NT2/D1 (cell line): ENCODE results near the gene LZTR1.

Experiments used
- DNase-seq: peaks from one replicate; pipeline ENCODE4 v3.0.0-alpha.2; 2011; ENCODE audit warnings: low read depth, low spot score
- H3K27me3 ChIP-seq: 2 replicates; pipeline ENCODE4 v1.6.0; 2011; ENCODE audit warnings: mild to moderate bottlenecking; ENCODE audit not compliant: insufficient read length, insufficient read depth
- H3K36me3 ChIP-seq: 2 replicates; pipeline ENCODE4 v1.6.1; 2011; ENCODE audit warnings: mild to moderate bottlenecking, low read length, mixed read lengths; ENCODE audit not compliant: insufficient read depth, insufficient read length
- H3K4me1 ChIP-seq: 2 replicates; pipeline ENCODE4 v1.5.1; 2011; ENCODE audit not compliant: insufficient read depth, insufficient read length
- H3K4me3 ChIP-seq: 2 replicates; pipeline ENCODE4 v1.5.1; 2011; ENCODE audit warnings: low read depth; ENCODE audit not compliant: insufficient read length
- H3K9ac ChIP-seq: 2 replicates; pipeline ENCODE4 v1.6.0; 2011; ENCODE audit warnings: low read depth; ENCODE audit not compliant: insufficient read length
- H3K9me3 ChIP-seq: 2 replicates; pipeline ENCODE4 v1.5.1; 2011; ENCODE audit warnings: mild to moderate bottlenecking, low read length; ENCODE audit not compliant: insufficient read depth
- SUZ12 ChIP-seq: IDR thresholded peaks from 2 replicates; pipeline ENCODE4 v1.6.1; 2011; ENCODE audit not compliant: insufficient read length, insufficient read depth; ENCODE audit errors: extremely low read depth
- YY1 ChIP-seq: IDR thresholded peaks from 2 replicates; pipeline ENCODE4 v1.6.1; 2011; ENCODE audit not compliant: insufficient read length, insufficient read depth
- ZNF274 ChIP-seq: IDR thresholded peaks from 2 replicates; pipeline ENCODE4 v1.6.1; 2011; ENCODE audit warnings: mild to moderate bottlenecking, low read depth, low read length

Gene LZTR1

GRCh38 chr22:20976291-20976877 is 5.7 kb upstream of the LZTR1 start:
- H3K27me3 ChIP-seq: peaks cover 12% of the 10 kb centered on the region
- no peak overlapping the region for H3K9ac ChIP-seq
- TF ChIP-seq SUZ12 (no peak), YY1 (no peak), ZNF274 (no peak)
- H3K4me1 ChIP-seq: peaks cover 11% of the 10 kb centered on the region
- no peak overlapping the region for H3K4me3 ChIP-seq
- no peak for DNase-seq
- H3K9me3 ChIP-seq: no peaks in the 10 kb centered on the region
- no peaks in the 10 kb centered on the region for H3K36me3 ChIP-seq

GRCh38 chr22:20977019-20977418 is 5.1 kb upstream of the LZTR1 start:
- Histone ChIP-seq H3K27me3 (peaks cover 12% of the 10 kb centered on the region), H3K4me3 (no peak overlapping the region), H3K9me3 (no peaks in the 10 kb centered on the region), H3K36me3 (no peaks in the 10 kb centered on the region), H3K9ac (no peak overlapping the region), H3K4me1 (peaks cover 9% of the 10 kb centered on the region)
- TF ChIP-seq ZNF274: no peak
- no peak for TF ChIP-seq YY1
- no peak for TF ChIP-seq SUZ12
- no peak for DNase-seq

GRCh38 chr22:20977516-20978170 is 4.5 kb upstream of the LZTR1 start:
- Histone ChIP-seq H3K4me3 (no peak overlapping the region), H3K9ac (no peak overlapping the region), H3K36me3 (no peaks in the 10 kb centered on the region), H3K9me3 (no peaks in the 10 kb centered on the region), H3K27me3 (peaks cover 12% of the 10 kb centered on the region), H3K4me1 (peaks cover 9% of the 10 kb centered on the region)
- DNase-seq: no peak
- TF ChIP-seq YY1 (no peak), ZNF274 (no peak), SUZ12 (no peak)

DNA sequence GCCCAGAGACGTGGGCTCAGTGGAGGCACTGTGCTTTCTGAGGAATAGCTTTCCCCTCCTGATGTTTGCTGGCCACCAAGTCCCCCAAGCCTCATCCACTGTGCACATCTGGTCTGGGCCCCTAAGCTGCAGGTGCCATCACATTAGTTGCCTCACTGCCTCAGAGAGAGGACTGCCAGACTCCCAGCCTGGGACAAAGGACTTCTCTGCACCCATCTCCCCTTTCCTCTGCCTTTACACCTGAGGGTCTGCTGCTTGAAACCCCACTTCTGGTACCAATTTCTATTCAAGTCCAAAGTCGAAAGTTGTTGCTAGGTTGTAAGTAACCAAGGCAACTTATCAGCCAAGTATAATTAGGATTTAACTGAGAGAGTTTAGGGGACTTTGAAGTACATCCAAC is 3.7 kb upstream of the LZTR1 start:
- no peak for DNase-seq
- Histone ChIP-seq H3K27me3 (peaks cover 12% of the 10 kb centered on the region), H3K9me3 (no peaks in the 10 kb centered on the region), H3K4me3 (no peak overlapping the region), H3K9ac (no peak overlapping the region), H3K36me3 (peaks cover 6% of the 10 kb centered on the region), H3K4me1 (peaks cover 9% of the 10 kb centered on the region)
- TF ChIP-seq YY1 (no peak), SUZ12 (no peak), ZNF274 (no peak)

GRCh38 chr22:20979243-20979809 is 2.8 kb upstream of the LZTR1 start:
- peak; percentile 49 for TF ChIP-seq YY1
- no peak for TF ChIP-seq ZNF274
- peaks cover 14% of the 10 kb centered on the region for H3K36me3 ChIP-seq
- H3K9me3 ChIP-seq: no peaks in the 10 kb centered on the region
- peaks cover 7% of the 10 kb centered on the region for H3K4me1 ChIP-seq
- H3K4me3 ChIP-seq: peak overlapping the region; percentile 48
- DNase-seq: peak; percentile 90
- H3K9ac ChIP-seq: peak overlapping the region; percentile 86
- peaks cover 12% of the 10 kb centered on the region for H3K27me3 ChIP-seq

- Histone ChIP-seq H3K4me3 (peak overlapping the region; percentile 48), H3K4me1 (peaks cover 5% of the 10 kb centered on the region), H3K9me3 (no peaks in the 10 kb centered on the region), H3K9ac (peak overlapping the region; percentile 86), H3K27me3 (peaks cover 12% of the 10 kb centered on the region), H3K36me3 (peaks cover 17% of the 10 kb centered on the region)
- DNase-seq: no peak
- TF ChIP-seq YY1 (no peak), ZNF274 (no peak), SUZ12 (no peak)
Observed at GRCh38 chr22:20979940-20980453, 2.1 kb upstream of the LZTR1 start.

GRCh38 chr22:20980523-20980922 is 1.6 kb upstream of the LZTR1 start:
- peak overlapping the region; percentile 98 for H3K9ac ChIP-seq
- no peaks in the 10 kb centered on the region for H3K9me3 ChIP-seq
- no peak for TF ChIP-seq SUZ12
- no peak for TF ChIP-seq YY1
- TF ChIP-seq ZNF274: no peak

More at GRCh38 chr22:20980523-20980922, 1.6 kb upstream of the LZTR1 start:
- DNase-seq: no peak
- Histone ChIP-seq H3K4me3 (peak overlapping the region; percentile 48), H3K27me3 (peaks cover 12% of the 10 kb centered on the region), H3K36me3 (peaks cover 20% of the 10 kb centered on the region), H3K4me1 (peaks cover 5% of the 10 kb centered on the region)
